Skeletal muscle satellite cell (primary cell): ENCODE measurements around the gene TUBA4B.
"Not testable (repeated sequence)": the region's sequence is repeated elsewhere in the genome, so short reads cannot be mapped to it uniquely, and the experiment has no call there.

Experiments
- H3K27me3 ChIP-seq: 2 replicates; pipeline ENCODE4 v1.7.0; 2013; ENCODE audit warnings: low read length; ENCODE audit not compliant: control insufficient read depth, insufficient read depth
- H3K36me3 ChIP-seq: 2 replicates; pipeline ENCODE4 v1.7.0; 2013; ENCODE audit warnings: mild to moderate bottlenecking, control low read depth, low read length; ENCODE audit not compliant: insufficient read depth
- H3K4me1 ChIP-seq: 2 replicates; pipeline ENCODE4 v1.7.0; 2013; ENCODE audit warnings: low read length; ENCODE audit not compliant: control insufficient read depth, insufficient read depth
- H3K4me2 ChIP-seq: 2 replicates; pipeline ENCODE4 v1.7.0; 2013; ENCODE audit warnings: mild to moderate bottlenecking, low read length
- H3K4me3 ChIP-seq: 2 replicates; pipeline ENCODE4 v1.7.0; 2013; ENCODE audit warnings: low read length
- H3K9ac ChIP-seq: 2 replicates; pipeline ENCODE4 v1.7.0; 2013; ENCODE audit warnings: mild to moderate bottlenecking, low read depth, low read length, moderate library complexity
- H3K9me3 ChIP-seq: replicated peaks from 2 replicates; pipeline ENCODE4 v1.7.0; 2013; ENCODE audit warnings: mild to moderate bottlenecking, control low read depth, low read length

TUBA4B gene

GRCh38 chr2:219252570-219252899, 508 bp upstream of the TUBA4B start:
- Histone ChIP-seq H3K9ac (peak overlapping the region; percentile 68), H3K4me3 (peak overlapping the region; percentile 76), H3K27me3 (peaks cover 23% of the 10 kb centered on the region), H3K4me2 (peak overlapping the region; percentile 99), H3K9me3 (no peaks in the 10 kb centered on the region), H3K4me1 (peaks cover 68% of the 10 kb centered on the region), H3K36me3 (peaks cover 15% of the 10 kb centered on the region)

DNA sequence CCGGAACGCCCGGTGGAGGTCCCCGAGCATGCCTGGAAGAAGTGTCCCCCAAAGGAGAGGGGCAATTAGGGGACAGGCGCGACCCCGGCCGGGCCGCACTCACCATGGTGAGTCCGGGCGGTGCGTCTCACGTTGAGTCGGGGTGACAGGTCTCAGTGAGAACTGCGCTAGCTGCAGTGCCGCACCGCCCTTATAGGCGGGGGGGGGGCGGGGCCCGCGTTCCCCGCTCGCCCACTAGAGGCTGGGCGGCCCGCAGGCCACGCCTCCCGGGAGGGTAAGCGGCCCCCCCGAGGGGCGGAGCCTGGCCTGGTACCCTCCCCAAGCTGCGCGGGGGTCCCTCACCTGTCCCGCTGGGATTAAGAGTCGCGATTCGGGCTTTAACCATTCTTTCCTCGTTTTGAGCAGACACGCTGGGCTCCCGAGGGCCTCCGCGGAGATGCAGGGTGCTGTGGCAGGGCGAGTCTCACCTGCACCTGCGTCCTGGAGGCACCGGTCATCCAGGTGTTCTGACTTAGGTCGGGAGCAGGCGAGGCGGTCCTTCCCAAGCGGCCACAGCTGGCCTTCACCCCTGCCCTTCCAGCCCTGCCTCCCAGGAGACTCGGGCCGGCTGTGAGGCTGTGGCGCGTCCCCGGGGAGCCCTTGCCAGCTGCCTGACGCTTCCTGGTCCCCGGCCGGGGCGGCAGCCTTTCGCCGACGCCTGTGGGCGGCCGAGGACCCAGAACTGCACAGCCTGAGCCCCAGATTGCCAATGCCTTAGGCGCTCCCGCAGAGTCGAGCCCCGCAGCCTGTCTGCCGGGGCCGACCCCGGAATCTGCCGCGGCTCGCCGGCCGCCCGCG, 928 bp downstream of the TUBA4B start, which contains the start of gene TUBA4A:
TSS of gene TUBA4A (minus strand) at position 166 of the 837 bp plus-strand sequence. CDS start at position 106, 60 bp downstream.
- Histone ChIP-seq H3K4me1 (peaks cover 59% of the 10 kb centered on the region), H3K4me3 (peak within 1 kb of the TSS; percentile 76), H3K4me2 (peak within 1 kb of the TSS; percentile 99), H3K9ac (peak within 1 kb of the TSS; percentile 68), H3K36me3 (peaks cover 5% of the 10 kb centered on the region), H3K9me3 (no peaks in the 10 kb centered on the region), H3K27me3 (peaks cover 27% of the 10 kb centered on the region)

- Histone ChIP-seq H3K36me3 (peaks cover 5% of the 10 kb centered on the region), H3K9ac (peak overlapping the region; percentile 50), H3K4me1 (peaks cover 51% of the 10 kb centered on the region), H3K27me3 (peaks cover 33% of the 10 kb centered on the region), H3K4me2 (peak overlapping the region; percentile 99), H3K4me3 (peak overlapping the region; percentile 76), H3K9me3 (no peaks in the 10 kb centered on the region)
These were observed 1.7 kb downstream of the TUBA4B start for GRCh38 chr2:219254590-219255201.

DNA sequence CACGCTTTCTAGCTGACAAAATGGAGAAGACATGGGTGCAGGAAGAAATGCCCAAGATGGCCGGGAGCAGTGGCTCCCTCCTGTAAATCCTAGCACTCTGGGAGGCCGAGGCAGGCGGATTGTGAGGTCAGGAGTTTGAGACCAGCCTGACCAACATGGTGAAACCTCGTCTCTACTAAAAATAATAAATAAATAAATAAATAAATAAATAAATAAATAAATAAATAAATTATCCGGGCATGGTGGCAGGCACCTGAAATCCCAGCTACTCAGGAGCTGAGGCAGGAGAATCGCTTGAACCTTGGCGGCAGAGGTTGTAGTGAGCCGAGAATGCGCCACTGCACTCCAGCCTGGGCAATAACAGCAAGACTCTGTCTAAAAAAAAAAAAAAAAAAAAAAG, 5.9 kb downstream of the TUBA4B start:
- not testable (repeated sequence) for H3K9me3 ChIP-seq, H3K9ac ChIP-seq, H3K4me3 ChIP-seq, H3K36me3 ChIP-seq, H3K4me2 ChIP-seq, H3K4me1 ChIP-seq
- H3K27me3 ChIP-seq, result peaks cover 54% of the 10 kb centered on the region

- H3K4me2 ChIP-seq, result no peak overlapping the region
- H3K9ac ChIP-seq, result no peak overlapping the region
- H3K4me3 ChIP-seq, result no peak overlapping the region
- H3K4me1 ChIP-seq, result no peaks in the 10 kb centered on the region
- no peaks in the 10 kb centered on the region for H3K9me3 ChIP-seq
- H3K36me3 ChIP-seq, result no peaks in the 10 kb centered on the region
- H3K27me3 ChIP-seq, result peaks cover 40% of the 10 kb centered on the region
These were observed 8.2 kb downstream of the TUBA4B start for GRCh38 chr2:219261024-219261855.

GRCh38 chr2:219266232-219266631, 13.2 kb downstream of the TUBA4B start:
- H3K27me3 ChIP-seq, result peaks cover 41% of the 10 kb centered on the region
- no peak overlapping the region for H3K9ac ChIP-seq
- no peaks in the 10 kb centered on the region for H3K36me3 ChIP-seq
- H3K4me3 ChIP-seq, result no peak overlapping the region
- H3K4me2 ChIP-seq, result no peak overlapping the region
- H3K4me1 ChIP-seq, result no peaks in the 10 kb centered on the region
- H3K9me3 ChIP-seq, result no peaks in the 10 kb centered on the region

DNA sequence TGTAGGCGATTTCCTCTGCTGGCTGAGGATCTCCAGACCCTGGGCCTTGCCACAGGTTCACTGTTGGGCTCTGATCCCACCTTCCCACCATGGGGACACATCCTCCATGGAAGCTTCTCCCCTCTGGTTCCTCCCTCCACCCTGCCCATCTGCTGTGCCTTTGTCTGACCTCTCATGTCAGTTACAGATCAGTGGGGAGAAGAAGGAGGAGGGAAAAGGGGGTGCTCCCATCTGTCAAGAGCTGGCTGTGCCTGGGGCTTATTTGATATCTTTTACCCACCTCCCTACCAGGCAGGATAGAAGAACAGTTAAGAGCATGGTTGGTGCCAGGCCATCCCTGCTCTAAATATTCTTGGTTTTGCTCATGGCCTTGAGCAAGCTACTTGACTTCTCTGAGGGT, 13.8 kb downstream of the TUBA4B start:
- H3K4me2 ChIP-seq, result no peak overlapping the region
- no peaks in the 10 kb centered on the region for H3K9me3 ChIP-seq
- no peak overlapping the region for H3K9ac ChIP-seq
- no peak overlapping the region for H3K4me3 ChIP-seq
- H3K27me3 ChIP-seq, result peaks cover 34% of the 10 kb centered on the region
- no peaks in the 10 kb centered on the region for H3K4me1 ChIP-seq
- H3K36me3 ChIP-seq, result no peaks in the 10 kb centered on the region

- no peak overlapping the region for H3K4me3 ChIP-seq
These were observed 15.3 kb downstream of the TUBA4B start for GRCh38 chr2:219268294-219268693.

DNA sequence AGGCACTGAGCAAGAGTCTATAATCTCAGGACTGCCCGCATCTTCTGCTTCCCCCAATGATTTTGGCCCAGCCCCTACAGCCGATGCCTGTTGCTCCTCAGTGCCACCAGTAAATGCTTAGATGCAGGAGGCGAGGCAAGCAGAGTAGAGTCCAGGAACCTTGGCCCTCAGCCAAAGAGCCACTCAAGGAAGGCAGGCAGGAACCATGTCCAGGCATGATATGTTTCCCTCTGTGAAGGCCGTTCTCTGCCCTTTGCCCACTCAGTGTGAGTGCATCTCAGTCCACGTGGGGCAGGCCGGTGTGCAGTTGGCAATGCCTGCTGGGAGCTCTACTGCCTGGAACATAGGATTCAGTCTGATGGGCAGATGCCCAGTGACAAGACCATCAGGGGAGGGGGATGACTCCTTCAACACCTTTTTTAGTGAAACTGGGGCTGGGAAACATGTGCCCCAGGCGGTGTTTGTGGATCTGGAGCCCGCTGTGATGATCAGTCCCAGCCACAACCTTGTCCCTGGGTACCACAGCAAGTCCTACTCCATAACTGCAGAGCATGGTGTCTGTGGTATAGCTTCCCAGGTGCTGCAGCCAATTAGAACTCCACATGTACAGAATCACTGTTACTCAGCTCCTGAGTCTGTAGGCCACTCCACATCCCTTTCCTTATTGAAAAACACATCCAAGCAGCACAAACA, 16.5 kb downstream of the TUBA4B start:
- Histone ChIP-seq H3K36me3 (no peaks in the 10 kb centered on the region), H3K9ac (no peak overlapping the region), H3K9me3 (no peaks in the 10 kb centered on the region)

More at GRCh38 chr2:219268294-219268693, 15.3 kb downstream of the TUBA4B start:
- Histone ChIP-seq H3K9ac (no peak overlapping the region), H3K9me3 (no peaks in the 10 kb centered on the region), H3K36me3 (no peaks in the 10 kb centered on the region), H3K4me1 (no peaks in the 10 kb centered on the region), H3K4me2 (no peak overlapping the region), H3K27me3 (peaks cover 31% of the 10 kb centered on the region)

GRCh38 chr2:219270055-219270372, 17.0 kb downstream of the TUBA4B start:
- Histone ChIP-seq H3K4me3 (no peak overlapping the region), H3K36me3 (no peaks in the 10 kb centered on the region), H3K9ac (no peak overlapping the region), H3K9me3 (no peaks in the 10 kb centered on the region), H3K27me3 (peaks cover 21% of the 10 kb centered on the region), H3K4me2 (no peak overlapping the region), H3K4me1 (peaks cover 16% of the 10 kb centered on the region)

More for the DNA sequence above, 16.5 kb downstream of the TUBA4B start:
- no peak overlapping the region for H3K4me3 ChIP-seq
- H3K27me3 ChIP-seq, result peaks cover 23% of the 10 kb centered on the region
- H3K4me2 ChIP-seq, result no peak overlapping the region
- peaks cover 11% of the 10 kb centered on the region for H3K4me1 ChIP-seq

GRCh38 chr2:219271021-219271420, 18.0 kb downstream of the TUBA4B start:
- no peak overlapping the region for H3K4me2 ChIP-seq
- peaks cover 21% of the 10 kb centered on the region for H3K27me3 ChIP-seq
- H3K4me3 ChIP-seq, result no peak overlapping the region
- no peaks in the 10 kb centered on the region for H3K9me3 ChIP-seq
- H3K4me1 ChIP-seq, result peaks cover 17% of the 10 kb centered on the region
- no peak overlapping the region for H3K9ac ChIP-seq
- H3K36me3 ChIP-seq, result no peaks in the 10 kb centered on the region
